NCI-H2107 treated with DMSO at 0.1 percent for 48 hours (cell line): ENCODE results near the gene RNF212.

Experiments used
- DNase-seq: peaks from one replicate; lab custom pipeline; 2025; ENCODE audit not compliant: unreplicated experiment; lab: John Stamatoyannopoulos, UW

Gene RNF212

GRCh38 chr4:1022051-1022738 is 91.2 kb downstream of the RNF212 start:
- no peak for DNase-seq
